GM13977 (cell line): ENCODE measurements around the gene PDE7B.

Experiments
- DNase-seq: peaks from one replicate; pipeline ENCODE4 v3.0.0; 2012; ENCODE audit warnings: low spot score
- in situ Hi-C: fragments of 300-500 bp; cut with MboI; formaldehyde crosslinking; loops from one replicate; pipeline ENCODE4 v1.12.0; 2022; ENCODE audit warnings: low sequenced_read_pairs, low pct_unique_long_range_greater_than_20kb, mixed read lengths, inconsistent platforms; ENCODE audit not compliant: unreplicated experiment
- TF ChIP-seq, protein P1 (sequence below): IDR thresholded peaks from 2 replicates; pipeline ENCODE4 v1.5.1; 2012; ENCODE audit warnings: mild to moderate bottlenecking, control low read depth; ENCODE audit not compliant: insufficient read depth; ENCODE audit errors: extremely low read depth, missing control alignments

Gene PDE7B

DNA sequence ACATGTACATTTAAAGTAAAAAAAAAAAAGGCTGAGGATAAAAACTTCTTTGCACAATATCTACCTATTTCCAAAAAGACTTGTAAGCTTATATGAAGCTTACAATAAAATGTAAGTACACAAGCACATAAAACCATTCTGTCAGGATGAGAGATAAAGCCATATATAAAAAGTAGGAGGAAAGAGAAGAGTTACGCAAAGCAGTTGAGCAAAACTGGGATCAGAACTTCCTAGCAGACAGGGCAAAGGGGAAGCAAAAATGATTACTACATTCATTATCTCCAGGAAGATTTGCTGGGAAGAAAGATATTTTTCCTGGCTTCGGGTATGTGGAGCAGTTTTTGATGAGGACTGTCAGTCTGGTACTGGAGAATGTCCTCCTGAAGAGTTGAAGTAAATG is 200.5 kb downstream of the PDE7B start:
- TF ChIP-seq, protein P1, sequence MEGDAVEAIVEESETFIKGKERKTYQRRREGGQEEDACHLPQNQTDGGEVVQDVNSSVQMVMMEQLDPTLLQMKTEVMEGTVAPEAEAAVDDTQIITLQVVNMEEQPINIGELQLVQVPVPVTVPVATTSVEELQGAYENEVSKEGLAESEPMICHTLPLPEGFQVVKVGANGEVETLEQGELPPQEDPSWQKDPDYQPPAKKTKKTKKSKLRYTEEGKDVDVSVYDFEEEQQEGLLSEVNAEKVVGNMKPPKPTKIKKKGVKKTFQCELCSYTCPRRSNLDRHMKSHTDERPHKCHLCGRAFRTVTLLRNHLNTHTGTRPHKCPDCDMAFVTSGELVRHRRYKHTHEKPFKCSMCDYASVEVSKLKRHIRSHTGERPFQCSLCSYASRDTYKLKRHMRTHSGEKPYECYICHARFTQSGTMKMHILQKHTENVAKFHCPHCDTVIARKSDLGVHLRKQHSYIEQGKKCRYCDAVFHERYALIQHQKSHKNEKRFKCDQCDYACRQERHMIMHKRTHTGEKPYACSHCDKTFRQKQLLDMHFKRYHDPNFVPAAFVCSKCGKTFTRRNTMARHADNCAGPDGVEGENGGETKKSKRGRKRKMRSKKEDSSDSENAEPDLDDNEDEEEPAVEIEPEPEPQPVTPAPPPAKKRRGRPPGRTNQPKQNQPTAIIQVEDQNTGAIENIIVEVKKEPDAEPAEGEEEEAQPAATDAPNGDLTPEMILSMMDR, result no peak
- DNase-seq, result no peak
- in situ Hi-C loops, result no loop called here

GRCh38 chr6:136058852-136059251 is 207.4 kb downstream of the PDE7B start:
- in situ Hi-C loops, result no loop called here
- DNase-seq, result no peak
- TF ChIP-seq, protein P1, result no peak

DNA sequence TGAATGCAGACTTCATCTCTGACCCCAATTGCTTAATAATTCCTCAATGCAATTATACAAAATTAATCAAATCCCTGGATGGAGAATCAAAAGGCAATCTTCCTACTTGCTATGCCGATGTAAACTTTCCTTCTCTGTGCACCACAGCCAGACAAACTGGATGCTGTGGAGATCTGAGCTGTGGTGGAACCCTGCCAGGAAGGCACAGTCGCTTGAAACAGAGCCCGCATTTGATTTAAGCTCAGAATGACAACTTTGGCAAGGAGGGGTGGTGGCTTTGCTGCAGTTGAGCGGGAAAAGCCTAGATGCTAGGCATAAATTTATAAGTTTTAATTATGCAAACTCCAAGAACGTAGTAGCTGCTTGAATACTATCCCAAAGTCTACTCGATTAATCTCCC is 207.8 kb downstream of the PDE7B start:
- DNase-seq, result no peak
- TF ChIP-seq, protein P1, result no peak
- in situ Hi-C loops, result no loop called here

DNA sequence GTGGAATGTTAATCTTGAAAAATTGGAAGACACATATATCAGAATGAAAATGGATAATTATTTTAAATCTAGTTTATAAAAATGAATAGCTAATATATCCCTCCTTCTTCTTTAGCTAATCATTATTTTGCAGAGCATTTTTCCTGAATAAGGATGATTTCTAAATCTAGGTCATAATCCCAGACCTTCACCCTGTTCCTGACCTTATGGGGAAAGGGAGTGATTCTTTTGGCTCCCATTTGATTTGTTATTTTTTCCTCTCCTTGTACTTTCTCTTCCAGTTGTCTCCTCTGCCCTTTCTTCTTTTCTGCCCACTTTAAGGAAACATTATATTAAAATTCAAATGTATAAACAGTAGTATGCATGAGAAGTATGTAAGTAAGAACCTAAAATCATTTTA is 208.6 kb downstream of the PDE7B start:
- DNase-seq, result no peak
- TF ChIP-seq, protein P1, result no peak
- in situ Hi-C loops, result no loop called here

DNA sequence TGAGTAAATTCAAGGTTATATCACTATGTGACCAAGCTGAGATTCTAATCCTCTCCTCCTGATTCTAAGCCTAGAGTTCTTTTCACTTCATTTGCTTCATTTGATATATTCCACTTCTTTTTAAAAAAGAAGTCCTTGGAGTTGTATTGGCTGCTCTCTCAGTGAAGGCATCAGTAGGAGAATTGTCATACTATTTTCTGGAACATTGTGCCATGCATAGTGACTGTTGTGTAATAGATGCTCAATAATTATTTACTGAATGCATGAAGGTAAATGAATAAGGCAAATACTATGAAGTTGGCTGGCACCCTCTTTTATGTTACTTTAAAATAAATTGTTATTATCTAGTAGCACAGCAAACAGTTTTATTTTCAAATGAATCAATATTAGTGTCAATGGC is 209.3 kb downstream of the PDE7B start:
- DNase-seq, result no peak
- TF ChIP-seq, protein P1, result no peak
- in situ Hi-C loops, result no loop called here

DNA sequence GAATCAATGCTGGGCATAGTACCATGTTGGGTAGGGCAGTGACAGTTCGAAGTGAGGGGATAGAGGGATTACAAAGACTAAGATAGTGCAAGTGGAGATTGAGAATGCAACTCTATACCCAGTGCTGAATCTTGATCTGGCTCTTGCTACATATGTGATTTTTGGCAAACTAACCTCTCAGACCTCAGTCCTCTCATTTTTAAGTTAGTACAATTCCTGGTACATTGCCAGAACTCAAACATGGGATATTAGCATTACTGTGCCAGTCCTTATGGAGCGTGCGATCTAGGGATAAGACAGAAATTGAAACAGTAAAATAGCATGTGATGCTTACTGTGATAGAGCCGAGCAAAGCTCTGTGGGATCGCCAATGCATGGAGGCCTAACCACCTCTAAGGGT is 210.2 kb downstream of the PDE7B start:
- TF ChIP-seq, protein P1, result no peak
- in situ Hi-C loops, result no loop called here
- no peak for DNase-seq

GRCh38 chr6:136063096-136063495 is 211.6 kb downstream of the PDE7B start:
- TF ChIP-seq, protein P1, result no peak
- in situ Hi-C loops, result no loop called here
- no peak for DNase-seq
